Measurements from ENCODE around the gene TMEM229B.

TMEM229B gene

DNA sequence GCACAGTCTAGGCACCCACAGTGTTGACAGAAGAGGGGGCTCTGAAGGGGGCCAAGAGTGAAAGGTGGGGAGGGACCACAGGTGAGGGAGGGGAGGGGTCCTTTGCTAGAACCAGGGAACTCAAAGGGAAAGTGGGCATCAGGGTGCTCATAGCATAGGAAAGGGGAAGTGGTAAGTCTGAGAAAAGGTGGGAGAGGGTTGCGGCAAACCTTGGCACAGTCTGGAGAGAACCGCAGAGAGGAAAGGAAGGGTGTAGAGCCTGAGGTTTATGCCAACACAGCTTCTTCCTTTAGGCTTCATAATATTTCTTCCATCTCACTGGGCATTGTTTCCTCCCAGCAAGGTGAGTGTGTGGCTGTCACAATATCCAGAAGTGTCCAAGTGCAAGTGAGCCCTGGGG is 65.1 kb downstream of the TMEM229B start:
- Histone ChIP-seq H3K4me3 (ENCODE audit: low read depth, low read length) (no peak overlapping the region), H3K27ac (no peak overlapping the region), H3K27me3 (ENCODE audit: control insufficient read depth, insufficient read depth, low read length) (no peaks in the 10 kb centered on the region), H3K4me1 (peaks cover 3% of the 10 kb centered on the region), H3K36me3 (ENCODE audit: control insufficient read depth, insufficient read depth, low read length) (no peaks in the 10 kb centered on the region), H3K9ac (no peak overlapping the region), H2AFZ (no peak overlapping the region), H3K9me3 (ENCODE audit: control insufficient read depth, low read length) (no peaks in the 10 kb centered on the region), H3K4me2 (ENCODE audit: low read length) (no peak overlapping the region), H3K79me2 (no peaks in the 10 kb centered on the region)
- TF ChIP-seq, protein P1, sequence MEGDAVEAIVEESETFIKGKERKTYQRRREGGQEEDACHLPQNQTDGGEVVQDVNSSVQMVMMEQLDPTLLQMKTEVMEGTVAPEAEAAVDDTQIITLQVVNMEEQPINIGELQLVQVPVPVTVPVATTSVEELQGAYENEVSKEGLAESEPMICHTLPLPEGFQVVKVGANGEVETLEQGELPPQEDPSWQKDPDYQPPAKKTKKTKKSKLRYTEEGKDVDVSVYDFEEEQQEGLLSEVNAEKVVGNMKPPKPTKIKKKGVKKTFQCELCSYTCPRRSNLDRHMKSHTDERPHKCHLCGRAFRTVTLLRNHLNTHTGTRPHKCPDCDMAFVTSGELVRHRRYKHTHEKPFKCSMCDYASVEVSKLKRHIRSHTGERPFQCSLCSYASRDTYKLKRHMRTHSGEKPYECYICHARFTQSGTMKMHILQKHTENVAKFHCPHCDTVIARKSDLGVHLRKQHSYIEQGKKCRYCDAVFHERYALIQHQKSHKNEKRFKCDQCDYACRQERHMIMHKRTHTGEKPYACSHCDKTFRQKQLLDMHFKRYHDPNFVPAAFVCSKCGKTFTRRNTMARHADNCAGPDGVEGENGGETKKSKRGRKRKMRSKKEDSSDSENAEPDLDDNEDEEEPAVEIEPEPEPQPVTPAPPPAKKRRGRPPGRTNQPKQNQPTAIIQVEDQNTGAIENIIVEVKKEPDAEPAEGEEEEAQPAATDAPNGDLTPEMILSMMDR (IDR thresholded peaks at IDR 0.05): no peak

- Histone ChIP-seq H3K4me3 (ENCODE audit: low read depth, low read length) (no peak overlapping the region), H3K4me1 (no peaks in the 10 kb centered on the region), H3K9ac (no peak overlapping the region), H3K79me2 (no peaks in the 10 kb centered on the region), H3K27me3 (ENCODE audit: control insufficient read depth, insufficient read depth, low read length) (no peaks in the 10 kb centered on the region), H3K9me3 (ENCODE audit: control insufficient read depth, low read length) (no peaks in the 10 kb centered on the region), H3K27ac (no peak overlapping the region), H3K36me3 (ENCODE audit: control insufficient read depth, insufficient read depth, low read length) (no peaks in the 10 kb centered on the region), H2AFZ (no peak overlapping the region), H3K4me2 (ENCODE audit: low read length) (no peak overlapping the region)
- TF ChIP-seq, protein P1 (IDR thresholded peaks at IDR 0.05): no peak
Measured at GRCh38 chr14:67421356-67422224, 66.9 kb downstream of the TMEM229B start.

All from parathyroid adenoma (tissue), 2 donors.